H1 (cell line): ENCODE data around the gene SLC12A7. TPM values are rescaled to one million over a fixed set of nuclear protein-coding genes. Genes with fewer than 3 reads are reported as not detected.

Experiments used
- CTCF ChIA-PET: fragments of 300-600 bp; sonication (Branson Sonifier 250); formaldehyde crosslinking; loops from one replicate; lab custom pipeline; 2021; ENCODE audit not compliant: partially characterized antibody; lab: Charles Lee
- POLR2A ChIA-PET: fragments of 300-600 bp; sonication (Branson Sonifier 250); formaldehyde crosslinking; loops from one replicate; lab custom pipeline; 2021; ENCODE audit warnings: inconsistent platforms; ENCODE audit not compliant: partially characterized antibody; lab: Charles Lee
- DNase-seq, 2 experiments: peaks; one replicate each; pipeline versions ENCODE4 v3.0.0 to v3.0.0-alpha.2; 2010 to 2022; ENCODE audit warnings: low spot score in 2 of 2, low read depth in 1 of 2, mixed read lengths in 1 of 2
- FAIRE-seq: peaks from 2 replicates; lab custom pipeline; 2011; peaks lifted over from hg19 to GRCh38; lab: Jason Lieb, UNC
- H2AFZ ChIP-seq: 2 replicates; pipeline ENCODE4 v1.8.1; 2012; ENCODE audit warnings: low read length, inconsistent platforms
- H2AK5ac ChIP-seq: 2 replicates; pipeline ENCODE4 v1.6.1; 2013; ENCODE audit warnings: low read depth, low read length
- H2BK120ac ChIP-seq: replicated peaks from 2 replicates; pipeline ENCODE3; 2013; ENCODE audit warnings: low read depth, low read length, inconsistent platforms
- H2BK12ac ChIP-seq: 2 replicates; pipeline ENCODE4 v1.6.1; 2013; ENCODE audit warnings: low read depth, low read length
- H2BK15ac ChIP-seq: 2 replicates; pipeline ENCODE4 v1.6.1; 2013; ENCODE audit warnings: low read length
- H2BK20ac ChIP-seq: 2 replicates; pipeline ENCODE4 v1.6.1; 2013; ENCODE audit warnings: low read length
- H2BK5ac ChIP-seq: 2 replicates; pipeline ENCODE4 v1.6.1; 2013; ENCODE audit warnings: low read depth, low read length
- H3K14ac ChIP-seq: 2 replicates; pipeline ENCODE4 v1.6.1; 2013; ENCODE audit warnings: inconsistent platforms; ENCODE audit not compliant: insufficient read length
- H3K18ac ChIP-seq: 2 replicates; pipeline ENCODE4 v1.6.1; 2013; ENCODE audit warnings: low read length; ENCODE audit errors: extremely low read depth
- H3K23ac ChIP-seq: 2 replicates; pipeline ENCODE4 v1.6.1; 2013; ENCODE audit warnings: inconsistent platforms; ENCODE audit not compliant: insufficient read length
- H3K23me2 ChIP-seq: 2 replicates; pipeline ENCODE4 v1.6.1; 2013; ENCODE audit warnings: low read depth, low read length
- H3K27ac ChIP-seq: 2 replicates; pipeline ENCODE4 v1.6.1; 2011; ENCODE audit warnings: low read depth, low read length, inconsistent platforms
- H3K27me3 ChIP-seq, 4 experiments: replicated peaks in 1 of 4; 1 replicate in 1 of 4; 2 replicates in 3 of 4; pipeline versions ENCODE4 v1.6.1 to v1.8.1; 2011 to 2013; ENCODE audit warnings: low read length in 3 of 4, mild to moderate bottlenecking in 3 of 4, inconsistent platforms in 2 of 4, mixed read lengths in 2 of 4, moderate library complexity in 1 of 4; ENCODE audit not compliant: control insufficient read depth in 3 of 4, insufficient read depth in 3 of 4; ENCODE audit errors: extremely low read depth in 1 of 4
- H3K36me3 ChIP-seq, 4 experiments: 2 replicates each; pipeline versions ENCODE4 v1.6.1 to v1.8.1; 2011 to 2013; ENCODE audit warnings: mild to moderate bottlenecking in 4 of 4, low read length in 3 of 4, moderate library complexity in 2 of 4, control low read depth in 1 of 4, inconsistent platforms in 1 of 4; ENCODE audit not compliant: insufficient read depth in 4 of 4, control insufficient read depth in 2 of 4
- H3K4ac ChIP-seq: replicated peaks from 2 replicates; pipeline ENCODE3; 2013; ENCODE audit warnings: low read length, low read depth, mixed read lengths, inconsistent platforms; ENCODE audit not compliant: insufficient read length
- H3K4me1 ChIP-seq, 4 experiments: replicated peaks in 1 of 4; 1 replicate in 1 of 4; 2 replicates in 3 of 4; pipeline versions ENCODE4 v1.6.1 to v1.8.1; 2011 to 2013; ENCODE audit warnings: low read length in 3 of 4, inconsistent platforms in 2 of 4, mixed read lengths in 1 of 4; ENCODE audit not compliant: insufficient read depth in 4 of 4, control insufficient read depth in 3 of 4
- H3K4me2 ChIP-seq, 2 experiments: 2 replicates each; pipeline versions ENCODE4 v1.6.1 to v1.8.1; 2011 to 2013; ENCODE audit warnings: low read depth in 2 of 2, low read length in 2 of 2, control low read depth in 1 of 2, inconsistent platforms in 1 of 2, mild to moderate bottlenecking in 1 of 2; ENCODE audit not compliant: insufficient read depth in 1 of 2
- H3K4me3 ChIP-seq, 4 experiments: fragments of 200-600, 300-600 bp in 1 of 4; sonication (generic), shearing (Covaris generic), sonication (Bioruptor Twin) in 1 of 4; 2 replicates each; pipeline versions ENCODE4 v1.5.1 to v1.8.1; 2011 to 2016; ENCODE audit warnings: low read length in 4 of 4, low read depth in 3 of 4, control low read depth in 2 of 4, inconsistent platforms in 2 of 4, mild to moderate bottlenecking in 2 of 4, mixed read lengths in 1 of 4, moderate library complexity in 1 of 4; ENCODE audit not compliant: insufficient read depth in 2 of 4; ENCODE audit errors: extremely low read depth in 1 of 4
- H3K56ac ChIP-seq: replicated peaks from 2 replicates; pipeline ENCODE3; 2013; ENCODE audit warnings: low read depth, mild to moderate bottlenecking, mixed read lengths, low read length, inconsistent platforms; ENCODE audit not compliant: insufficient read length
- H3K79me1 ChIP-seq: 2 replicates; pipeline ENCODE4 v1.6.1; 2013; ENCODE audit warnings: low read depth, low read length, control low read depth
- H3K79me2 ChIP-seq, 2 experiments: 2 replicates each; pipeline versions ENCODE4 v1.6.1 to v1.8.1; 2012 to 2013; ENCODE audit warnings: low read length in 2 of 2, mild to moderate bottlenecking in 2 of 2, inconsistent platforms in 1 of 2; ENCODE audit not compliant: insufficient read depth in 2 of 2, control insufficient read depth in 1 of 2
- H3K9ac ChIP-seq, 4 experiments: replicated peaks in 1 of 4; 1 replicate in 1 of 4; 2 replicates in 3 of 4; pipeline versions ENCODE4 v1.6.1 to v1.8.1; 2011 to 2013; ENCODE audit warnings: low read depth in 3 of 4, low read length in 3 of 4, control low read depth in 2 of 4, mild to moderate bottlenecking in 2 of 4, moderate library complexity in 2 of 4, inconsistent platforms in 1 of 4; ENCODE audit errors: extremely low read depth in 1 of 4
- H3K9me3 ChIP-seq, 2 experiments: 2 replicates each; pipeline versions ENCODE4 v1.6.1 to v1.8.1; 2012 to 2013; ENCODE audit warnings: mild to moderate bottlenecking in 2 of 2, moderate library complexity in 2 of 2, control low read depth in 1 of 2, inconsistent platforms in 1 of 2, low read depth in 1 of 2, low read length in 1 of 2, mixed read lengths in 1 of 2; ENCODE audit not compliant: insufficient read depth in 2 of 2
- H4K20me1 ChIP-seq, 2 experiments: replicated peaks in 1 of 2; 2 replicates each; pipeline versions ENCODE3 to v1.8.1; 2011 to 2013; ENCODE audit warnings: inconsistent platforms in 2 of 2, low read length in 2 of 2, mild to moderate bottlenecking in 1 of 2; ENCODE audit not compliant: insufficient read depth in 2 of 2, control insufficient read depth in 1 of 2
- H4K5ac ChIP-seq: 2 replicates; pipeline ENCODE4 v1.6.1; 2013; ENCODE audit warnings: low read length, low read depth, mixed read lengths, inconsistent platforms; ENCODE audit not compliant: insufficient read length
- H4K8ac ChIP-seq: 2 replicates; pipeline ENCODE4 v1.8.0; 2013; ENCODE audit warnings: mild to moderate bottlenecking, moderate library complexity, low read length, inconsistent platforms; ENCODE audit not compliant: insufficient read depth; ENCODE audit errors: extremely low read depth
- H4K91ac ChIP-seq: replicated peaks from 2 replicates; pipeline ENCODE3; 2013; ENCODE audit warnings: low read length, mixed read lengths, inconsistent platforms; ENCODE audit not compliant: insufficient read length
- HDAC6 ChIP-seq: IDR thresholded peaks from one replicate; pipeline ENCODE4 v1.7.1; 2012; ENCODE audit warnings: low read depth, mild to moderate bottlenecking, inconsistent platforms, low read length, moderate library complexity
- JUN ChIP-seq: IDR thresholded peaks from 2 replicates; pipeline ENCODE4 v1.6.1; 2011; ENCODE audit warnings: low read depth, mild to moderate bottlenecking, improper control_type of control experiment, low read length
- KDM4A ChIP-seq: IDR thresholded peaks from one replicate; pipeline ENCODE4 v1.7.1; 2012; ENCODE audit warnings: low read depth, mild to moderate bottlenecking, moderate library complexity, low read length, inconsistent platforms; ENCODE audit not compliant: severe bottlenecking
- MAFK ChIP-seq: IDR thresholded peaks from 2 replicates; pipeline ENCODE4 v1.6.1; 2012; ENCODE audit warnings: low read depth, mild to moderate bottlenecking, improper control_type of control experiment, low read length
- NRF1 ChIP-seq: IDR thresholded peaks from 2 replicates; pipeline ENCODE4 v1.6.1; 2011; ENCODE audit warnings: mild to moderate bottlenecking, low read depth, low read length, improper control_type of control experiment
- RBBP5 ChIP-seq: IDR thresholded peaks from 2 replicates; pipeline ENCODE4 v1.7.1; 2012; ENCODE audit warnings: low read depth, mild to moderate bottlenecking, inconsistent platforms, low read length, moderate library complexity, borderline replicate concordance
- TBP ChIP-seq: IDR thresholded peaks from 2 replicates; pipeline ENCODE4 v1.6.1; 2011; ENCODE audit warnings: low read depth, low read length, improper control_type of control experiment
- WGBS, 2 experiments: shearing (Covaris generic) in 1 of 2; methylation state at CpG; one replicate each; pipeline versions ENCODE4 v1.1.6 to v1.1.7; 2013 to 2015; ENCODE audit warnings: low lambda C conversion rate in 2 of 2, mixed read lengths in 2 of 2, inconsistent platforms in 1 of 2, low coverage in 1 of 2, missing lambda C conversion rate in 1 of 2; ENCODE audit not compliant: insufficient replicate concordance in 2 of 2, insufficient coverage in 1 of 2, insufficient read length in 1 of 2; ENCODE audit errors: extremely low coverage in 1 of 2, missing lambda C conversion rate in 1 of 2; 5-methylcytosine and 5-hydroxymethylcytosine counted together
- polyA plus RNA-seq, 7 experiments: library from polyadenylated mRNA; depleted of rRNA in 3 of 7; stranded (reverse) in 5 of 7; unstranded in 2 of 7; fragments of >200 nt in 5 of 7; fragments of 200-250 nt in 2 of 7; gene quantifications; 1 replicate in 5 of 7; 2 replicates in 1 of 7; 4 replicates in 1 of 7; pipeline versions ENCODE4 v1.2.1 to v1.2.3, GENCODE V29; 2011 to 2013; ENCODE audit warnings: missing spikeins in 2 of 7, mixed read lengths in 2 of 7
- total RNA-seq: library from RNA; stranded (reverse); fragmentation: NEBNext Ultra II Directional; extraction: Animal tissue kit (Norgen Biotek cat#: 25700); gene quantifications from 2 replicates; pipeline ENCODE4 v1.2.1, GENCODE V29; 2021
- TF ChIP-seq, protein P1 (sequence below): IDR thresholded peaks from 2 replicates; pipeline ENCODE4 v1.6.1; 2011; ENCODE audit warnings: low read length, improper control_type of control experiment

SLC12A7 gene
- total and polyA plus RNA-seq, 2 of the 8 experiments (the other 6 are each of a cell fraction or from before 2014, with no cell fraction given) = 23.5 to 39.7 TPM

DNA sequence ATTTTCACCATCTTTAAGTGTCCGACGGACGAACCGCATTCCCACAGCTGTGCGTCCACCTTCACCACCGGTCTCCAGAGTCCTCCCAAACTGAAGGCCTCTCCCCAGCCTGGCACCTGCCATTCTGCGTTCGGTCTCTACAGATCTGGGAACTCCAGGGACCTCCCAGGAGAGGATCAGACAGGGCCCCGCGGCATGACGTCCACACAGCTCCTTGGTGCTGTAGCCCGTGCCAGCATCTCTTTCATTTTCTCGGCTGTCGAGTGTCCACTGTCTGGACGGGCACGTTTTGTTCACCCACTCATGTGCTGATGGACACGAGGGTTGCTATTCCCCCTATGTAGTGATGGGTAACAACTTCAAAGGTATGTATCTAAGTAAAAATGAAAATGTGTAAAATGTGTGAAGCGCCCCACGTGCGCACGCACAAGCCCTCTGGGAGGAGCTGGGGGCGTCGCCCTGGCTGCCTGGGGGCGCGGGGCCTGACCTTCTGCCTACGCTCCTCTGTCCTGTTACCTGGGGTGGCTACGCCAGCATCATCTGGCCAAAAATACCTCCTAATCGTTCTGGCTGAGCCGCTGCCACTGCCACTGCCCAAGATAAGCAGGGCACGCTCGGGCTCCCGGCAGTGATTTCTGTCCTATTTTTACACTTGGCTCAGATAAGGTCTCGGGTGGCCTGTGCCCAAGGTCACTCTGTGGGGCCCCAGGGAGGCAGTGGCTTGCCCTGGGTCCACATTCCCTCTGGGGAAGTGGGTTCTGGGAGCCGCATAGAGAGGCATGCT lies 10.8 kb upstream of the SLC12A7 start:
- Histone ChIP-seq H3K79me1 (no peaks in the 10 kb centered on the region), H4K91ac (no peak overlapping the region), H2BK15ac (no peak overlapping the region), H3K18ac (no peak overlapping the region), H4K20me1 (no peaks in the 10 kb centered on the region), H3K4me2 (no peak overlapping the region), H3K79me2 (no peaks in the 10 kb centered on the region), H2BK5ac (no peak overlapping the region), H4K5ac (no peak overlapping the region), H3K27me3 (no peaks in the 10 kb centered on the region), H3K56ac (no peak overlapping the region), H2BK120ac (no peak overlapping the region), H4K8ac (no peak overlapping the region), H2AFZ (no peak overlapping the region), H3K23ac (no peak overlapping the region), H3K9me3 (peaks cover 0 to 4% of the 10 kb centered on the region in 2 experiments; a peak in 1 of 4 replicates), H3K14ac (no peak overlapping the region), H2AK5ac (no peak overlapping the region), H3K4me1 (peaks cover 0 to 8% (median 5%) of the 10 kb centered on the region in 4 experiments; a peak in 4 of 7 replicates), H3K9ac (no peak overlapping the region), H2BK20ac (no peak overlapping the region), H3K4me3 (no peak overlapping the region), H3K23me2 (no peaks in the 10 kb centered on the region), H2BK12ac (no peak overlapping the region), H3K36me3 (no peaks in the 10 kb centered on the region), H3K4ac (no peak overlapping the region), H3K27ac (no peak overlapping the region)
- ChIA-PET POLR2A (interaction anchor here (0.5 to 1.1 kb wide), 6 partner anchors 10 to 418 kb away, joined by 3 read pairs; partner anchors contain the start of genes BRD9 and TRIP13), CTCF (interaction anchor here (1.2 to 2.8 kb wide), 5 partner anchors 7 to 46 kb away, joined by 3 to 16 read pairs (median 3); no protein-coding TSS in a partner anchor)
- 91% methylated on average over 34 of the region's 34 CpGs; no CpG with 5 or more reads in 1 of the 2 experiments for WGBS, 2 experiments
- FAIRE-seq (no peak), DNase-seq (no peak)
- TF ChIP-seq TBP (no peak), KDM4A (no peak), HDAC6 (no peak), RBBP5 (no peak), MAFK (no peak), NRF1 (no peak), JUN (no peak)
- TF ChIP-seq, protein P1, sequence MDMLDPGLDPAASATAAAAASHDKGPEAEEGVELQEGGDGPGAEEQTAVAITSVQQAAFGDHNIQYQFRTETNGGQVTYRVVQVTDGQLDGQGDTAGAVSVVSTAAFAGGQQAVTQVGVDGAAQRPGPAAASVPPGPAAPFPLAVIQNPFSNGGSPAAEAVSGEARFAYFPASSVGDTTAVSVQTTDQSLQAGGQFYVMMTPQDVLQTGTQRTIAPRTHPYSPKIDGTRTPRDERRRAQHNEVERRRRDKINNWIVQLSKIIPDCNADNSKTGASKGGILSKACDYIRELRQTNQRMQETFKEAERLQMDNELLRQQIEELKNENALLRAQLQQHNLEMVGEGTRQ = no peak
